Activated CD4-positive, alpha-beta T cell treated with anti-CD3 and anti-CD28 coated beads, Interleukin-2, amount 10 ng/mL, durations not matched to agents 7 days and 5 days (primary cell): ENCODE data around the gene ELOA. TPM values are rescaled to one million over a fixed set of nuclear protein-coding genes. Genes with fewer than 3 reads are reported as not detected.
"Not testable (repeated sequence)": the region's sequence is repeated elsewhere in the genome, so short reads cannot be mapped to it uniquely, and the experiment has no call there.

Experiments used
- CTCF ChIA-PET: fragments of 350-600 bp; sonication (Branson Sonifier 250); formaldehyde crosslinking; loops from one replicate; lab custom pipeline; 2021; ENCODE audit warnings: antibody characterized with exemption; lab: Charles Lee
- POLR2A ChIA-PET: fragments of 350-600 bp; sonication (Branson Sonifier 250); formaldehyde crosslinking; loops from one replicate; lab custom pipeline; 2021; ENCODE audit warnings: antibody characterized with exemption; lab: Charles Lee
- DNase-seq: peaks from one replicate; pipeline ENCODE4 v3.0.0-alpha.2; 2020
- H3K27ac Mint-ChIP-seq: one replicate; pipeline ENCODE4 v1.8.0; 2021; ENCODE audit warnings: mild to moderate bottlenecking, moderate library complexity, mixed read lengths
- H3K27me3 Mint-ChIP-seq: one replicate; pipeline ENCODE4 v1.8.0; 2021; ENCODE audit warnings: mixed read lengths
- H3K36me3 Mint-ChIP-seq: one replicate; pipeline ENCODE4 v1.8.0; 2021; ENCODE audit warnings: low read depth, mixed read lengths
- H3K4me1 Mint-ChIP-seq: one replicate; pipeline ENCODE4 v1.8.0; 2021; ENCODE audit warnings: mixed read lengths
- H3K4me3 Mint-ChIP-seq: one replicate; pipeline ENCODE4 v1.8.0; 2021; ENCODE audit warnings: mild to moderate bottlenecking, moderate library complexity, mixed read lengths
- H3K9me3 Mint-ChIP-seq: one replicate; pipeline ENCODE4 v1.8.0; 2021; ENCODE audit warnings: mixed read lengths
- total RNA-seq, 2 experiments: library from RNA; stranded (reverse); gene quantifications; one replicate each; pipeline ENCODE4 v1.2.3, GENCODE V29; 2021

The ELOA gene
- total RNA-seq, 2 experiments from 2014 or later, result 29.8 to 33.5 TPM

- peak; percentile 35 for DNase-seq
- peak overlapping the region; percentile 95 for H3K4me3 Mint-ChIP-seq
- H3K4me1 Mint-ChIP-seq, result peaks cover 20% of the 10 kb centered on the region
- H3K27ac Mint-ChIP-seq, result peak overlapping the region; percentile 91
- H3K9me3 Mint-ChIP-seq, result no peaks in the 10 kb centered on the region
- H3K36me3 Mint-ChIP-seq, result peaks cover 12% of the 10 kb centered on the region
- POLR2A ChIA-PET, result no interaction called here
- CTCF ChIA-PET, result interaction anchor here (0.6 to 3.3 kb wide), 4 partner anchors 10 to 258 kb away, joined by 3 to 27 read pairs (median 4); no protein-coding TSS in a partner anchor
- no peaks in the 10 kb centered on the region for H3K27me3 Mint-ChIP-seq
Observed at GRCh38 chr1:23799570-23800399, 56.5 kb downstream of the ELOA start.

GRCh38 chr1:23800400-23801337 is 57.4 kb downstream of the ELOA start, which contains the start of gene GALE:
GALE (minus strand) TSS chr1:23800754; CDS start chr1:23799007, 1,747 bp downstream.
- ChIA-PET CTCF (interaction anchor here (0.9 to 3.1 kb wide), 7 partner anchors 10 to 274 kb away, joined by 3 to 27 read pairs (median 4); partner anchors contain the start of genes PITHD1 and RPL11), POLR2A (no interaction called here)
- Mint-ChIP-seq H3K4me3 (peak within 1 kb of the TSS; percentile 95), H3K36me3 (peaks cover 9% of the 10 kb centered on the region), H3K27ac (peak within 1 kb of the TSS; percentile 91), H3K9me3 (no peaks in the 10 kb centered on the region), H3K27me3 (no peaks in the 10 kb centered on the region), H3K4me1 (peaks cover 20% of the 10 kb centered on the region)
- peak; percentile 98 for DNase-seq

GRCh38 chr1:23801338-23801748 is 58.1 kb downstream of the ELOA start:
- peak overlapping the region; percentile 95 for H3K4me3 Mint-ChIP-seq
- ChIA-PET CTCF (interaction anchor here (0.9 to 3.1 kb wide), 6 partner anchors 10 to 274 kb away, joined by 3 to 27 read pairs (median 5); partner anchors contain the start of genes PITHD1 and RPL11), POLR2A (no interaction called here)
- H3K9me3 Mint-ChIP-seq, result no peaks in the 10 kb centered on the region
- peaks cover 9% of the 10 kb centered on the region for H3K36me3 Mint-ChIP-seq
- peak overlapping the region; percentile 89 for H3K27ac Mint-ChIP-seq
- H3K4me1 Mint-ChIP-seq, result peaks cover 20% of the 10 kb centered on the region
- no peaks in the 10 kb centered on the region for H3K27me3 Mint-ChIP-seq
- DNase-seq, result no peak

GRCh38 chr1:23801876-23802275 is 58.6 kb downstream of the ELOA start:
- H3K27ac Mint-ChIP-seq, result peak overlapping the region; percentile 57

GRCh38 chr1:23802809-23803342 is 59.6 kb downstream of the ELOA start:
- not testable (repeated sequence) for DNase-seq, H3K36me3 Mint-ChIP-seq, H3K27me3 Mint-ChIP-seq, H3K9me3 Mint-ChIP-seq, H3K27ac Mint-ChIP-seq, H3K4me3 Mint-ChIP-seq
- POLR2A ChIA-PET, result interaction anchor here (0.7 kb wide), 1 partner anchor 57 kb away, joined by 5 read pairs; no protein-coding TSS in a partner anchor
- H3K4me1 Mint-ChIP-seq, result peaks cover 25% of the 10 kb centered on the region
- CTCF ChIA-PET, result interaction anchor here (0.5 to 3.1 kb wide), 5 partner anchors 8 to 456 kb away, joined by 3 to 27 read pairs (median 4); partner anchors contain the start of gene LYPLA2

More at GRCh38 chr1:23801876-23802275, 58.6 kb downstream of the ELOA start:
- ChIA-PET CTCF (interaction anchor here (0.9 to 3.1 kb wide), 7 partner anchors 9 to 275 kb away, joined by 3 to 27 read pairs (median 4); partner anchors contain the start of genes PITHD1 and RPL11), POLR2A (interaction anchor here (0.7 kb wide), 1 partner anchor 58 kb away, joined by 5 read pairs; no protein-coding TSS in a partner anchor)
- DNase-seq, result no peak
- H3K4me1 Mint-ChIP-seq, result peaks cover 20% of the 10 kb centered on the region
- no peaks in the 10 kb centered on the region for H3K9me3 Mint-ChIP-seq
- no peaks in the 10 kb centered on the region for H3K27me3 Mint-ChIP-seq
- peaks cover 6% of the 10 kb centered on the region for H3K36me3 Mint-ChIP-seq
- H3K4me3 Mint-ChIP-seq, result peak overlapping the region; percentile 95

- Mint-ChIP-seq H3K27ac (no peak overlapping the region), H3K4me1 (peaks cover 25% of the 10 kb centered on the region), H3K4me3 (no peak overlapping the region), H3K9me3 (no peaks in the 10 kb centered on the region), H3K36me3 (peaks cover 4% of the 10 kb centered on the region), H3K27me3 (no peaks in the 10 kb centered on the region)
- POLR2A ChIA-PET, result no interaction called here
- DNase-seq, result no peak
- CTCF ChIA-PET, result interaction anchor here (1.5 kb wide), 1 partner anchor 12 kb away, joined by 3 read pairs; the partner anchor contains the start of gene LYPLA2
Observed at GRCh38 chr1:23803674-23804073, 60.4 kb downstream of the ELOA start.

GRCh38 chr1:23804183-23804835 is 61.0 kb downstream of the ELOA start:
- Mint-ChIP-seq H3K4me3 (no peak overlapping the region), H3K9me3 (no peaks in the 10 kb centered on the region), H3K36me3 (peaks cover 4% of the 10 kb centered on the region), H3K27ac (no peak overlapping the region), H3K4me1 (peaks cover 19% of the 10 kb centered on the region), H3K27me3 (no peaks in the 10 kb centered on the region)
- CTCF ChIA-PET, result interaction anchor here (1.6 kb wide), 1 partner anchor 14 kb away, joined by 5 read pairs; no protein-coding TSS in a partner anchor
- DNase-seq, result no peak
- POLR2A ChIA-PET, result no interaction called here

- Mint-ChIP-seq H3K9me3 (no peaks in the 10 kb centered on the region), H3K27ac (no peak overlapping the region), H3K36me3 (peaks cover 4% of the 10 kb centered on the region), H3K4me1 (peaks cover 19% of the 10 kb centered on the region), H3K4me3 (no peak overlapping the region), H3K27me3 (no peaks in the 10 kb centered on the region)
- ChIA-PET CTCF (interaction anchor here (0.7 to 1.6 kb wide), 2 partner anchors 13 to 20 kb away, joined by 3 to 5 read pairs; partner anchors contain the start of gene HMGCL), POLR2A (interaction anchor here (0.6 kb wide), 1 partner anchor 105 kb away, joined by 4 read pairs; no protein-coding TSS in a partner anchor)
- DNase-seq, result no peak
Observed at GRCh38 chr1:23805025-23805424, 61.8 kb downstream of the ELOA start.

- DNase-seq, result no peak
- no peaks in the 10 kb centered on the region for H3K9me3 Mint-ChIP-seq
- peaks cover 7% of the 10 kb centered on the region for H3K36me3 Mint-ChIP-seq
- H3K27me3 Mint-ChIP-seq, result no peaks in the 10 kb centered on the region
- peaks cover 24% of the 10 kb centered on the region for H3K4me1 Mint-ChIP-seq
- ChIA-PET POLR2A (no interaction called here), CTCF (interaction anchor here (0.8 to 1.6 kb wide), 4 partner anchors 12 to 115 kb away, joined by 3 to 5 read pairs (median 3); partner anchors contain the start of gene RPL11)
- H3K27ac Mint-ChIP-seq, result no peak overlapping the region
- no peak overlapping the region for H3K4me3 Mint-ChIP-seq
Observed at GRCh38 chr1:23806280-23806679, 63.0 kb downstream of the ELOA start.

GRCh38 chr1:23807453-23807852 is 64.2 kb downstream of the ELOA start:
- H3K4me3 Mint-ChIP-seq, result no peak overlapping the region
- H3K27me3 Mint-ChIP-seq, result no peaks in the 10 kb centered on the region
- no peak for DNase-seq
- no peaks in the 10 kb centered on the region for H3K9me3 Mint-ChIP-seq
- ChIA-PET POLR2A (interaction anchor here (0.9 kb wide), 1 partner anchor 9 kb away, joined by 3 read pairs; no protein-coding TSS in a partner anchor), CTCF (interaction anchor here (0.9 to 4.2 kb wide), 6 partner anchors 9 to 109 kb away, joined by 3 to 27 read pairs (median 4); no protein-coding TSS in a partner anchor)
- peaks cover 10% of the 10 kb centered on the region for H3K36me3 Mint-ChIP-seq
- peaks cover 21% of the 10 kb centered on the region for H3K4me1 Mint-ChIP-seq
- H3K27ac Mint-ChIP-seq, result peak overlapping the region; percentile 82

- Mint-ChIP-seq H3K4me3 (no peak overlapping the region), H3K27ac (no peak overlapping the region), H3K4me1 (peaks cover 20% of the 10 kb centered on the region), H3K9me3 (no peaks in the 10 kb centered on the region), H3K36me3 (peaks cover 16% of the 10 kb centered on the region), H3K27me3 (no peaks in the 10 kb centered on the region)
- ChIA-PET CTCF (interaction anchor here (0.6 to 4.2 kb wide), 16 partner anchors 8 to 323 kb away, joined by 3 to 29 read pairs (median 7); partner anchors contain the start of genes FUCA1, GALE, HMGCL and PITHD1), POLR2A (no interaction called here)
- peak; percentile 89 for DNase-seq
Observed at GRCh38 chr1:23809751-23810171, 66.5 kb downstream of the ELOA start.
